NK-92 (cell line): ENCODE measurements around the gene FUT7.
A peak's percentile ranks its signal among the peaks of the same experiment; 100 is the strongest.

ENCODE experiments used
- DNase-seq: peaks from one replicate; lab custom pipeline; 2025; ENCODE audit not compliant: unreplicated experiment; lab: John Stamatoyannopoulos, UW

The FUT7 gene, protein sequence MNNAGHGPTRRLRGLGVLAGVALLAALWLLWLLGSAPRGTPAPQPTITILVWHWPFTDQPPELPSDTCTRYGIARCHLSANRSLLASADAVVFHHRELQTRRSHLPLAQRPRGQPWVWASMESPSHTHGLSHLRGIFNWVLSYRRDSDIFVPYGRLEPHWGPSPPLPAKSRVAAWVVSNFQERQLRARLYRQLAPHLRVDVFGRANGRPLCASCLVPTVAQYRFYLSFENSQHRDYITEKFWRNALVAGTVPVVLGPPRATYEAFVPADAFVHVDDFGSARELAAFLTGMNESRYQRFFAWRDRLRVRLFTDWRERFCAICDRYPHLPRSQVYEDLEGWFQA

DNA sequence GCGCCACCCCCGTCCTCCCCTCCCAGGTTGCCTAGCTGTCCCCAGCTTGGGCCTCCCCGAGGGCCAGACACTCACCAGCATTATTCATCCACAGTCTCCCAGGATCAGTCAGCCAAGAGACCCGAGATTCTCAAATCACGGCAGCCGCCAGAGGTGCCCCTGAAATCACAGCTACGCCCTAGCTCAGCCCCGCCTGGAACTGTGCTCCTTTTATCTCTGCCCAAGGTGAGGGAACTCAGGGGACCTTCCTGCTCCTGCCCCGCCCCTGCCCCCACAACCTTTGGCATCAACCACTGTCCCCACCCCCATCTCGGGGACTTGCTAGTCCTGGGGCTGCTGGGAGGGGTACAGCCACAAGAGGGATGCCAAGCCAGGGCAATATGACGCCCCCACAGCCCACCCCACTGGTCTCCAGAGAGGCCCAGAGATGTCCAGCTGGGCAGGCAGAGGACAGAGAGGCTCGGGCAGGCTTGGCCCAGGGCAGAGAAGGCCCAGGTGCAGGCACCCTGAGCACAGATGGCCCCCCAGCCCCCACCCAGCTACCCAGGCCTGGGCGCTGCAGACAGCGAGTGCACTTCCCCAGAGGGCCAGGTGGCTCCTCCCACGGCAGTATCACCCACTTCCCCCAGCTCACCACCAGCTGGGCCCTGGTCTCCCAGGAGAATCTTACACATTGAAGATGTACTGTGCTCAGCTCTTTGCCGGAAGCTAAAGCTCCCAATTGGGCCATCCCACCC is at the start of gene FUT7:
FUT7 (minus strand) TSS at position 185 of the 737 bp plus-strand sequence; CDS start at position 88, 97 bp downstream.
- DNase-seq: no peak

GRCh38 chr9:137080260-137081122 is 48.6 kb upstream of the FUT7 start:
- no peak for DNase-seq

DNA sequence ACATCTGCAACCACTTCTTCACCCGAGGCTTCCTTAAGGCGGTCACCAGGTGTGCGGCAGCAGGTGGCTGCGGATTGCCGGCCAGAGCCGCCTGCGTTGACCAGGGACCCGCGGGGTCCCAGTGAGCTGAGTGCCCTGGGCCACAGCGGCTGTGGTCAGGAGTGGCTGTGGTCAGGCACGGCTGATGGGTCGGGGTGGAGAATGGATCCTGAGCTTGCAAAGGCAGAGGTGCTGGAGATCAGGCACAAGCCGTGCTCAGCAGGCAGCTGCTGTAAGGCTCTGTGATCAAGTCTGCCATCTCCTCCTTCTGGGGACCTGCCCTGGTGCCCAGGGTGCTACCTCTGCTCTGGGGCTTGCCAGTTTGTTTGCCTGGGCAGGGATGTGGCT is 47.5 kb upstream of the FUT7 start:
- DNase-seq: no peak

DNA sequence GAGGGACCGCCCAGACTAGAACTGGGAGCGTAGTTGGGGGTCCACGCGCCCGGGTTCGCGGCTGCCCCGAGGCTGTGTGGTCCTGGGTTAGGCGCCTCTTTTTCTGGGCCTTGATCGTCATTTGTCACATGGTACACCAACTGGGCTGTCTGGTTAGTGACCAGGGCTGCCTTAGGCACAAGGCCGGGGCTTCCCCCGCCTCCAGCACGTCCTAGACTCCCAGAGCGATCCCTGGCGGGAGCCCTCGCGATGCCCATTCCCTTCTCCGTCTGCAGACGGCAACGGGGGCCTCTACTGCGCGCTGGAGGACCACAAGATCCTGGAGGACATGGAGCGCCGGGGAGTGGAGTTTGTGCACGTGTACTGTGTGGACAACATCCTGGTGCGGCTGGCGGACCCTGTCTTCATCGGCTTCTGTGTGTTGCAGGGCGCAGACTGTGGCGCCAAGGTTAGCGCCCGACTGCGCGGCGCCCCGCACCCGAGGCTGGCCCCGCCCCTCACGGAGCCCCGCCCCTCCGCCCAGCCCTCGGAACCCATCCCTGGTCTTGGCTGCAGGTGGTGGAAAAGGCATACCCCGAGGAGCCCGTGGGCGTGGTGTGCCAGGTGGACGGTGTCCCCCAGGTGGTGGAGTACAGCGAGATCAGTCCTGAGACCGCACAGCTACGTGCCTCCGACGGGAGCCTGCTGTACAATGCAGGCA is 47.0 kb upstream of the FUT7 start:
- DNase-seq: no peak

DNA sequence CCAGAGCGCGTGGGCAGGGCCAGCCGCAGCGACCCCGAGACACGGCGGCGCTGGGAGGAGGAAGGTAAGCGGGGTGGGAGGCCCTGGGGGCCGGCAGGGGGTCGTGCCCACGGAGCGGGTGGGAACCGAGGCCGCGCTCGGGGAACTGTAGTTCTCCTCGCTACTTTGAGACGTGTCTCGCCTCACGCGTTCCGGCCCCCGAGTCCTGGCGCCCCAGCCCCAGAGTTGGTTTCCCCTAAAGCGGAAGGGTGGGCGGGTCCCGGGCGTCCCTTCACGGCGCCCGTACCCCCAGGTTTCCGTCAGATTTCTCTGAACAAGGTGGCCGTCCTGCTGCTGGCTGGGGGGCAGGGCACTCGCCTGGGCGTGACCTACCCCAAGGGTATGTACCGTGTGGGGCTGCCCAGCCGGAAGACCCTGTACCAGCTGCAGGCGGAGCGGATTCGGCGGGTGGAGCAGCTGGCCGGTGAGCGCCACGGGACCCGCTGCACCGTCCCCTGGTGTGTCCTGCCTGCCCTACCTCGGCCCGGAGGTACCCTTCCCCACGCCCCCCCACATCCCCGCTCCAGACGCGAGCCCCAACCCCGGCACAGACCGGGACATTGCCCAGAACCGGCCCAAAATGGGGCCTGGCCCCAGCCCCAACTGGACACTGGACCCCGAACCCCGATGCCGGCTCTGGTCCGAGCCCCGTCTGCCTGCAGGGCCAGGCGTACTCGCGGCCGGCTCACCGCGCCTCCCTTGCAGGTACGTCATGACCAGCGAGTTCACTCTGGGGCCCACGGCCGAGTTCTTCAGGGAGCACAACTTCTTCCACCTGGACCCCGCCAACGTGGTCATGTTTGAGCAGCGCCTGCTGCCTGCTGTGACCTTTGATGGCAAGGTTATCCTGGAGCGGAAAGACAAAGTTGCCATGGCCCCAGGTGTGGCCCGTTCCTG is 46.1 kb upstream of the FUT7 start:
- DNase-seq: no peak

GRCh38 chr9:137077010-137077747 is 45.3 kb upstream of the FUT7 start, which contains the start of gene UAP1L1:
TSS of gene UAP1L1 (plus strand) at chr9:137077517. CDS start at chr9:137077533, 16 bp downstream.
- no peak for DNase-seq

DNA sequence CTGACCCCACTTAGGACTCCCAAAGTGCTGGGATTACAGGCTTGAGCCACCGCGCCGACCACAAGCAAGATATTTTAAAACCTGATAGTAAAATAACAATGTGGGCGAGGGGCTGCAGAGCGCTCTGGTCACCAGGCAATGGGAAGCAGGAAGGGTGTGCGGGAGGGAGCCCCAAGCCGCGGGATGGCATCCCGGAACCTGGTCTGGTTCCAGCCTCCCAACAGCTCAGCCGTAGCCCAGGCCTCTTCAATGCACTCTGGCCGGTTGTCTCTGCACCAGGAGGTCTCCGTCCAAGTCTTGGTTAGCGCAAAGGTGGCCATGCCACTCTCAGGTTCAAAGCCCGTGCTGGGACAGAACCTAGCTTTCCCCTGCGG is 44.7 kb upstream of the FUT7 start:
- DNase-seq: no peak

DNA sequence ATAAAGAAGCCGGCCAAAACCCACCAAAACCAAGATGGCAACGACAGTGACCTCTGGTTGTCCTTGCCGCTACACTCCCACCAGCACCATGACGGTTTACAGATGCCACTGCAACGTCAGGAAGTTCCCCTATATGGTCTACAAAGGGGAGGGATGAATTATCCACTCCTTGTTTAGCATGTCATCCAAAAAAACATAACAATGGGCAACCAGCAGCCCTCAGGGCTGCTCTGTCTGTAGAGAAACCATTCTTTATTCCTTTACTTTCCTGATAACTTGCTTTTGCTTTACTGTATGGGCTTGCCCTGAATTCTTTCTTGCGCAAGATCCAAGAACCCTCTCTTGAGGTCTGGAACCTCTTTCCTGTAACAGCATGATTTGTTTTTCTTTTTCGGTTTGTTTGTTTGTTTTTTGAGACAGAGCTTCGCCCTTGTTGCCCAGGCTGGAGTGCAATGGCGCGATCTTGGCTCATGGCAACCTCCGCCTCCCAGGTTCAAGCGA is 43.4 kb upstream of the FUT7 start:
- DNase-seq: no peak

- no peak for DNase-seq
Measured at GRCh38 chr9:137074657-137075274, 42.9 kb upstream of the FUT7 start.

DNA sequence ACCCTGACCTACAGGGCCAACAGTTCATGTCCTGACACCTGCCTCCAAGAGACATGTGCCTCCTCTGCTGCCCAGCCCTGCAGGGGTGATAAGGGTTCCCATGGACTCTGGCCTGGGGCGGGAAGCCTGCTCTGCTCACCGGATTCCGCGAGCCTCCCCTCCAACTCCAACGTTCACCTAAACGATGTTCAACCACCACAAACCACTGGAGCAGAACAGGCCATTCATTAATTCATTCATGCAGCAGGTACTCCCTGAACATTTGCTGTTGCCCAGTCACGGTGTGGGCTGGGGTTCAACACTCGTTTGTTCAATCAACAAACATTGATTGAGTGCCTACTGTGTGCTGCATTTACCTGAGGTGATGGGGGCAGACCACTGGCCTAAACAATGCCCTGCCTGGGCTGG is 42.1 kb upstream of the FUT7 start:
- DNase-seq: no peak

DNA sequence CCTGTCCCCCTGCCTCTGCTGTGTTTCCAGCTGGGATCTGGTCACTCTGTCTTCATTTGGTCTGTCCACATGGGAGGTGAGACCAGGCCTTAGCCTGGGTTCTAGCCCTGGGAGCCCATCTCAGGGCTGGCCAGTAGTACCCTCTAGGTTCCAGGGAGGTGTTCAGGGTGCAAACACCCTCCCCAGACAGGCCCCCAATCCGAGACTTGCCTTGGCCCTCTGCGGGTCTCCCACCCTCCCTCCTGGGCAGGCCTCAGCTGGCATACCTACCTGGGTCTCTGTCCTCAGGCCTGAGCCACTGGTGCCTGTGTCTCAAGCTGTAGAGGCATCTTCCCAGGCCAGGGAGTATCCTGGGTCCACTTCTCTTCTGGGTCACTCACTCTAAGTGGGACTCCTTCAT is 39.4 kb upstream of the FUT7 start:
- DNase-seq: no peak

- DNase-seq: no peak
Measured at GRCh38 chr9:137070906-137071275, 39.0 kb upstream of the FUT7 start.

GRCh38 chr9:137070201-137070905 is 38.5 kb upstream of the FUT7 start, which contains the start of gene SAPCD2:
TSS of gene SAPCD2 (minus strand) at chr9:137070557. CDS start at chr9:137070460, 97 bp downstream.
- DNase-seq: peak; percentile 24

- DNase-seq: no peak
Measured at GRCh38 chr9:137069508-137070091, 37.7 kb upstream of the FUT7 start.

DNA sequence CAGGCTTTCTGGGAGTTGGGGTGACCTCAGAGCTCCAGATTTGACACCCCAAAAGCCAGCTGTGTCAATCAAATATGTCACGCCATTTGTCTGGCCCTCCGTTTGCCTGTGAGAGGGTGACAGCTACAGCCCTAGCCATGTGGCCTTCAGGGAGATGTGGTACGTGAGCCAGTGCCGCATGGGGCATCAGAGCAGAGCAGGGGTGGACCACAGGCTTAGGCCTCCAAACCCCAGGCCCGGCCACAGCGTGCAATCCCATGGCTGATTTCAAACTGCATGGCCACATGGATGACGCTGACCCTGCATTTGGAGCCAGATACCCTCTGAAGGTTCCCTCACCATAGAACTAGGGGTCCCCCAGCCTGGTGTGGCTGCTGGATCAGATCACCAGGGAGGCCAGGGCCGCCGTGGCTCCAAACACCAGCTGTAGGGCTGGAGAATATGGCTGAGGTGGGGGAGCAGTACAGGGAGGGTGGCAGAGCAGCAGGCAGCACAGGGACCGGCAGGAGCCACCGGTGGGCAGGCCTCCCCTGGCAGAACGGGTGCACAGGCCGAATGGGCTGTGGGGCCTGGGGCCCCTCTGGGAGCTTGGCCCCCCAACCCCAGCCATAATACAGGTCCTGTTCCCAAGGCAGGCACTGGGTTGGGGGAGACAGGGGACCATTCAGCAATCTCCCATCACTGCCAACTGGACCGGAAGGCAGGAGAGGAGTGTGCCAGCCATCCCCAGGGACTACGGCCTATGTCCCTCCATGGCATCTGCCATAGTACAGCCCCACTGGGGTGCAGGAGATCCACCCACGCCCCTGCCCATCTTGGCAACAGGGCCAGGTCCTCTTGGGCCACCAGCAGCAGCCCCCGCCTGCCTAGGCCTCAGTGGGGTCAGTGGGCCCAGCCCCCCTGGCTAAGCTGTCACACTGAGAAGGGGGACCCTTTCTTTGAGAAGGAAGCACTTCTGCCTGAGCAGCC is 36.9 kb upstream of the FUT7 start:
- no peak for DNase-seq

GRCh38 chr9:137067860-137068538 is 36.1 kb upstream of the FUT7 start:
- no peak for DNase-seq
